SU-DHL-6 (cell line): Measurements from ENCODE around the gene KCTD19.

ENCODE experiments used
- CTCF ChIP-seq: fragments of 200-600 bp; sonication (generic); IDR thresholded peaks from one replicate; pipeline ENCODE4 v1.5.1; 2017; ENCODE audit warnings: antibody characterized with exemption, mild to moderate bottlenecking, low read length, moderate library complexity; ENCODE audit not compliant: insufficient read depth, poor library complexity, severe bottlenecking
- EZH2phosphoT487 ChIP-seq: fragments of 200-600 bp; sonication (generic), shearing (Covaris generic); conservative IDR thresholded peaks from 2 replicates; pipeline ENCODE4 v1.6.1; 2018; ENCODE audit warnings: mild to moderate bottlenecking, antibody characterized with exemption, low read length, moderate library complexity, mixed read lengths

GRCh38 chr16:67283039-67283825 lies 43.3 kb downstream of the KCTD19 start:
- TF ChIP-seq CTCF (no peak), EZH2phosphoT487 (no peak)
